Glomerular endothelial cell (primary cell): ENCODE data around the gene MED13. TPM values are rescaled to one million over a fixed set of nuclear protein-coding genes. Genes with fewer than 3 reads are reported as not detected.
A peak's percentile ranks its signal among the peaks of the same experiment; 100 is the strongest.
"Not testable (repeated sequence)": the region's sequence is repeated elsewhere in the genome, so short reads cannot be mapped to it uniquely, and the experiment has no call there.

Experiments
- DNase-seq: peaks from one replicate; pipeline ENCODE4 v3.0.0-alpha.2; 2011; ENCODE audit warnings: low read depth, low spot score; ENCODE audit errors: extremely low read depth
- total RNA-seq: library from RNA; depleted of rRNA; stranded (reverse); fragments of >200 nt; gene quantifications from 2 replicates; pipeline ENCODE4 v1.2.3, GENCODE V29; 2015

Gene MED13
- total RNA-seq, 1 donor from 2014 or later = 45.1 TPM

DNA sequence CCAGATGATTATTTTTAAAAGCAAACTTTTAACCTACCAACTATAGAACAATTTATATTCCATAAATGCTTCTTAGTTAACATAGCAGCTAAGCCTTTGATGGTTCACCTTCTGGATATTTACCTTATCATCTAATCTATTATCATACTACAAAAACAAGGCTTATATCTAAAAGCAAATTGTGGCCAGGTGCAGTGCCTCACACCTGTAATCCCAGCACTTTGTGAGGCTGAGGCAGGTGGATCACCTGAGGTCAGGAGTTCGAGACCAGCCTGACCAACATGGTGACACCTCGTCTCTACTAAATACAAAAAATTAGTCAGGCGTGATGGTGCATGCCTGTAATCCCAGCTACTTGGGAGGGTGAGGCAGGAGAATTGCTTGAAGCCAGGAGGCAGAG lies 61.9 kb downstream of the MED13 start:
- DNase-seq = not testable (repeated sequence)

DNA sequence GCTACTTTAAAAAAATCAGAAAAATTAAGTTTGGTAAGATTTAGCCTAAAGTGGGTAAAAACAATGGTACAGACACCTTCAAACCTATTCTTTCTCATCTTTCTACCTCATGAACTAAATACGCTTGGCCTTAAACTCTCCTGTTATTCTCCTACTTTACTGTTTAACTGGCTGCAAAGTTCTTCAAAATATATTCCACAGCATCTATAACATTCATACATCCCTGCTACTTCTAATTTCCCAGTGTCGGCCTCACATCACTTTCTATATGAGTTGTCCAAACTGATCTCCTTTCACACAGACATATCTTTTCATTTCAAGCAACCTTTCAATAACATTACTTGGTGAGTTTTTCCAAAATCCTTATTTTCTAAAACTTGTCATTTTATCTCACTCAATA lies 64.0 kb downstream of the MED13 start:
- no peak for DNase-seq

DNA sequence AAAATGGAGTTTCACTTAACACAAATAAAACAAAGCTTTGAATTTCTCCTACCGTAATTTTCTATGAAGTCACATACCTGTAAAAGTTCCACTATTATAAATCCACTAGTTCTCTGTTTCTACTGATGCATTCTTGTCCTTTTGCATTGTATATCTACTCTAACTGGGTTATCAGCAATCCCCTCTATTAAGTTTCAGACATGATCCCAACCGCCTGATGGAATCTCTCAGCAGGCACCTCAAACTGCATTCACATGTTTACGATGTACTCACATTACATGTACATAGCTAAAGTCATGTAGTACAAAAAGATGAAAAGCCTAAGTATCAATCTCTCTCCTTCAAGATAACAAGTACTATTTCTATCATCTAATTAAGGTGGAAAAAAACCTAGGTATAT lies 64.9 kb downstream of the MED13 start:
- DNase-seq = no peak

DNA sequence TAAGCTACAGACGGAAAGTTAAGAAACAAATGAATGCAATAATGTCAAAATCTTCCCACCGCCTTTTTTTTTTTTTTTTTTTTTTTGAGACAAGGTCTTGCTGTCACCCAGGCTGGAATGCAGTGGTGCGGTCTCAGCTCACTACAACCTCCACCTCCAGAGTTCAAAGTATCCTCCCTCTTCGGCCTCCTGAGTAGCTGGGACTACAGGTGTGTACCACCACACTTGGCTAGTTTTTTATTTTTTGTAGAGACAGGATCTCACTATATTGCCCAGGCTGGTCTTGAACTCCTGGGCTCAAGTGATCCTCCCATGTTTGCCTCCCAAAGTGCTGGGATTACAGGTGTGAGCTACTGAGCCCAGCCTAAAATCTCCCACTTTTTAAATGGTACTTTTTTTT lies 66.5 kb downstream of the MED13 start:
- not testable (repeated sequence) for DNase-seq

DNA sequence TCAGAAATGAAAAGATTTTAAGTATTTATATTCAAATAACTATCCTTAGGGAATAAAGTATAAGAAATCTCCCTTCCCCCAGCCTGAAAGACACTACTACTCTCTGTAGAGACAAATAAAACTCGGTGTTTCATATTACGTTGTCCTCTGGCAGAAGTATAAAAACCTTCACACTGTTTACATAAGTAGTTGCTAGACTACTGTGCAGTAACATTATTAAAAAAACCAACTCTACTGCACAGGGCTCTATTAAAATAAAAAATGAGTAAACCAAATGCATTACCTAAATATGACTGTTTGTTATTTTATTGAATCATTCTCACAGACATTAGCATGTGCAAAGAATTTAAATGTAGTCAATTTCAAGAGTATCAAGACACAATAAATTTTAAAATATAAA lies 67.4 kb downstream of the MED13 start:
- DNase-seq = no peak

DNA sequence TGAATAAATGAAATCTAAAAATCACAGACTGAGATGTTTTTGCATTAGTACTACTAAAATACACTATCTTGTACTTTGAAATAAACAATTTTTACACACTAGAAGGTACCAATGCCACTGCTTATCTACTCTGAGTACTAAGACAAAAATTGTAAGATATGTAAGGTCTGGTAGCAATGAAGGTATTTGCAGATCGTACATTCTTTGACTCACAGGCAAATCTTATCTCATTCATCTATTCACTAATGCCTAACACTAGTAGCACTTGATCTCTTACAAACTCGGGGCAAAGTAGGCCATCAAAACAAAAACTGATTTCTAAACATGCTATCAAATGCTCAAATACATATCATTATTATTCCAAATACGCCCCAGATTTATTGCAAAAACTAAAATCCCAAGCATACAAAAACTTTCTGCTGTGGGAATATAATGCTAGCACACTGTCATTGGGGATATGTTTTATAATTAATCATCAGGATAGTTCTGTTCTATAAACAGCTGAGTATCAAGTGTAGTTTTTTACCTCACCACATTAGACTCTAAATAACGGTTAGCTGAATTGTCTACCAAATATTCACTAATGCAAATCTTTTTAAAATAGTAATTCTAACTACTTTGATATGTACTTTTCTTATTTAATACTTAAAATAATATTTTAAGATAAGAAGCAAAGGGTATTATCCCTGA lies 68.0 kb downstream of the MED13 start:
- DNase-seq = no peak

DNA sequence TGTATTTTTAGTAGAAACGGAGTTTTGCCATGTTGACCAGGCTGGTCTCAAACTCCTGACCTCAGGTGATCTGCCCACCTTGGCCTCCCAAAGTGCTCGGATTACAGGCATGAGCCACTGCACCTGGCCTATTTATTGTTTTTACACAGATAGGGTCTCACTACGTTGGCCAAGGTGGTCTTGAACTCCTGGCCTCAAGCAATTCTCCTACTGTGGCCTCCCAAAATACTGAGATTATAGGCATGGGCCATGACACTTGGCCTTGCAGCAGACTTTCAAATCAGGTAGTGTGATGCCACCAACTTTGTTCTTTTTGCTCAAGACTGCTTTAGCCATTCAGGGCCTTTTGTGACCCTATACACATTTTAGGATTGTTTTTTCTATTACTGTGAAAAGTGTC lies 75.6 kb downstream of the MED13 start:
- no peak for DNase-seq

DNA sequence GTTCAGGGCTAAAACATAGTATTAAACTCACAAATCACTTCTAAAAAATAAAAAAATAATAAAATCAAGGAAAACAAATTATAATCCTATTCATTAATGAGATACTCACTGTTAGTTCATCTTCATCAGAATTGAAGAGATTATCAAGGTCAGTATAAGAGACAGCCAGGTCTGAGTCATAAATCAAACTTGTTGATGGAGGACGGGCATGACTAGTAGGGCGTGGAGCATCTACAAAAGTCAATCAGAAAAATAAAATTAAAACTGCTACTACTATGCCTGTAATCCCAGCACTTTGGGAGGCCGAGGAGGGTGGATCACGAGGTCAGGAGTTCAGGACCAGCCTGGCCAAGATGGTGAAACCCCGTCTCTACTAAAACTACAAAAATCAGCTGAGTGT lies 78.2 kb downstream of the MED13 start:
- DNase-seq = no peak

DNA sequence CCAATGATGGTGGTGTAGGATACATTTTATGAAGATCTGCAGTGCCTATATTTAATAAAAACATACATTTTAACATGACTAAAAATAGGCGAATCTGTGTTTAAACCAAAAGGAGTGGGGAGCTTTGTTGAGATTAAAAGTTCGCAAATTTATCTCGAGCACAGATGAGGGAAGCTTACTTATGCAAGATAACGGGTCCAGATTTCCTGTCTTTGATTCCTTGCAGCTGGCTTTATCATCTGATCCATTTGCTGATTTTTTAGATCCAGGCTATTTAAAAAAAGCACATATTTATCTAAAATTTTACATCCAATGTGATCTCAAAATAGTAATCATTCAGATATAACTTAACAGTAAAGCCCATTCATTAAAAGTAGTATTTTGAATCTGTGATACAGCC lies 80.3 kb downstream of the MED13 start:
- DNase-seq = no peak

DNA sequence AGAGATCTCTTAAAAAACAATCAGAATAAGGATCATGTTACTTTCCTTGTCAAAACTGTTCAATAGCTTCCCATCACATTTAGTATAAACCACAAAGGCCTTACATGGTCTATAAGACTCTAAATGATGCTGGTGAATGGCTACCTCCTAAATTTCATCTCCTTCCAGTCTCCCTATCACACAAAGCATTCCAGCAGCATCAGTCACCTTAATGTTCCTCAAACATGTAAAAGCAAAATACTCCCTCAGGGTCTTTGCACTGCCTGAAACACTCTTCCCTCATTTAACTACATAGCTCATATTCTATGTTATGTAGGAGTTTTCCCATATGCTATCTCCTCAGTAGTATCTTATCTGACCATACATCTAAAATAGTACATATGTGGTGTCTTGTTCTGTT lies 83.8 kb downstream of the MED13 start:
- DNase-seq = no peak

DNA sequence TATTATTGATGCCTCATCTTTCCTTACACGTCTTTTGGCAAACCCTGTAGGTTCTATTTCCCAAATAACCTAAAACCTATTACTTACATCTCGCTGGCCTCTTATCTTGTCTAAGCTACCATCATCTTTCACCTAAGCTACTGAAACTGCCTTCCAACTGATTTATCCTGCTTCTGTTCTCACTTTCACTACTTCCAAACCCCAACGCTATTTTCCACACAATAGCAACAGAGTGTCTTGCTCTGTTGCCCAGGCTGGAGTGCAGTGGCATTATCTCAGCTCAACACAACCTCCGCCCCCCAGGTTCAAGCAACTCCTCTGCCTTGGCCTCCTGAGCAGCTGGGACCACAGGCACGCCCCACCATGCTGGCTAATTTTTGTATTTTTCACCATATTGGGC lies 84.5 kb downstream of the MED13 start:
- DNase-seq = no peak

DNA sequence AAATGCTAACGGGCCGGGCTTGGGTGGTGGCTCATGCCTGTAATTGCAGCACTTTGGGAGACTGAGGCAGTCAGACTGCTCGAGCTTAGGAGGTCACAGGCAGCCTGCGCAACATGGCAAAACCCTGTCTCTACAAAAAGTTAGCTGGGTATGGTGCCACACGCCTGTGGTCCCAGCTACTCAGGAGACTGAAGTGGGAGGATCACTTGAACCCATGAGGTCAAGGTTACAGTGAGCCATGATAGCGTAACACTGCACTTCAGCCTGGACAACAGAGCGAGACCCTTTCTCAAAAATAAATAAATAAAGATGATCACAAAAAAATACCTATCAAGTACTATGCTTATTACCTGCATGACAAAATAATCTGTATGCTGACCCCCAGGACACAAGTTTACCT lies 91.0 kb downstream of the MED13 start:
- no peak for DNase-seq

DNA sequence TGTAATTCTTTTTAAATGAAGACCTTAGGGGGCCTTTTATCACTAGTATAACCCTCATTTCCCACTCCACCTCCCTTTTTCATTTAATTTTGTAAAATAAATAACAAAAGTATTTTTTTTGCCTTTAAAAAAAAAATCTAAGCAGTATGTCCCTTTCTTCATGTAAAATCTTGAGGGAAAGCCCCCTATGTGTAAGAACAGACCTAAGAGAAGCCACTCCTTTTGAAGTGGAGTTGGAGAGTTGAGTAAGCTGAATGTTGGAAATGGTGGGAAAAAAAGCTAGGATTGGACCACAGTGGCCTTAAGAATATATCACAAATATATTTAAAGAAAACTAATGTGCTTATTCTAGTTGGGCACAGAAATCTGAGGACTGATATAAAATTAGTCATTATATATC lies 92.8 kb downstream of the MED13 start:
- no peak for DNase-seq

DNA sequence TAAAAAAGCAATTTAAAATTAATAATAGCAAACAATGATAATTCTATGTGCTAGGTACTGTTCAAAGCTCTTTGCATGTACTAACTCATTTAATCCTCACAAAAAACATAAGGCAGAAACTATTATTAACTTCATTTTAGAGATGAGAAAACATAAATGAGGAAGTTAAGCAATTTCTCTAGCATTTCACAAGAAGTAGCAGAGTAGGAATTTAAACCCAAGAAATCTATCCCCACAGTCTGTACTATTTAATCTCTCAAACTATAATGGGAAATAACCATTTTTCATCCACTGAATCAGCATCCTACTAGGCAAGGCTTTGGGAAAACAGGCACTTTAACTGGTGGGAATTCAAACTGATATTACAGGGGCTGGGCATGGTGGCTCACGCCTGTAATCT lies 95.0 kb downstream of the MED13 start:
- DNase-seq = no peak

DNA sequence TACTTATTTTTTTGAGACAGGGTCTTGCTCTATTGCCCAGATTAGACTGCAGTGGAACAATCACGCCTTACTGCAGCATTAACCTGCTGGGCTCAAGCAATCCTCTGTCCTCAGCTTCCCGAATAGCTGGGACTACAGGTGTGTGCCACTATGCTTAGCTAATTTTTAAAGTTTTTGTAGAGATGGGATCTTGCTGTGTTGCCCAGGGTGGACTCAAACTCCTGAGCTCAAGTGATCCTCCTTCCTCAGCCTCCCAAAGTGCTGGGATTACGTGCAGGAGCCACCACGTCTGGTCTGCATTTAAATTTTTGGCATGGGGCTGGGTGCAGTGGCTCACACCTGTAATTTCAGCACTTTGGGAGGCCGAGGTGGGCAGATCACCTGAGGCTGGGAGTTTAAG lies 96.3 kb downstream of the MED13 start:
- DNase-seq = no peak

DNA sequence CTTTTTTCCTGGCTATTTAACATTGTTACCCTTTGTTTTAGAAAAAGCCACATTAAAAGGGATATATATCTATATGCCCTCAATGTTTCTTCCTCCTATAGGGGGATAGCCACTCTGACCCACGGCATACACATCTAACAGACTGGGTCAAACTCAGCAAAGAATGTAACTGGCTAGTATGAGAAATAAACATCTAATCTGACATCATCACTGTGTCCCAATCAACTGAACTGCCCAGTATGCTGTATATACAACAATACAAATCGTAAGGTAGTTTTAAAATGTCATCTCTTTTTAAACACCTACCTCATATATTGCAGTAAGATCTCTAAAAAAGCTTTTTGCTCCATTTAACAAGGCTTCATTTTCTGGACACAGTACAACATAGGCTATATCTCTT lies 97.3 kb downstream of the MED13 start:
- DNase-seq = no peak

DNA sequence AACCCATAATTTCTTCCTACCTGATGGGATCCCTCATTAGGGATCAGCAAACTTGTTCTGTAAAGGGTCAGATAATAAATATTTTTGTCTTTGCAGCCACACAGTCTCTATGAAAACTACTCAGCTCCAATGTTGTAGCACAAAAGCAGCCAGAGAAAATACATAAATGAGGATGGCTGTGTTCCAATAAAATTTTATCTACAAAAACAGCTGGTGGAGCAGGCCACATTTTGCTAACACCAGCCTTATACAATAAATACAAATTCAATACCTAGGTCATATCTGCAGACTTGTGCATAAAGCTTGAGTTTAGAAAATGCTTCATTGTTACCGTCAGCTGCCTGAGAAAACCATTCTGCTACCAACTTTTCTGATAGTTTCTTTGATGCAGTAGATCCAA lies 98.9 kb downstream of the MED13 start:
- no peak for DNase-seq

DNA sequence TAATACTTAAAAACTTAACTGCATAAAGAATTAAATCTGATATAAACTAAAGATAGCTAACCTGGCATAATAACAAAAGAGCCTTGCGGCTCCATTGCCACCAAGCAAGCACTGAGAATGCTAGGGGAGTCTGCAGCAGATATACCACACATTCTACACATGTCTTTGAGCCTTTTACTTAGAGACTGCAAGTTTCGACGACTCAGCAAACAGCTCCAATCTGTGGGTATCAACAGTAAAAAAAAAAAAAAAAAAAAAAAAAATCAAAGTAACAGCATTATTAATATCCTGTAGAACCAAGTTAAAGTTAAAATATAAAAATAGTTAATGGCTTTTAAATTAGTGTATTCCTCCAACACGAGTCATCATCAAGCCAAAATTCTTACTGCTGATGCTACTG lies 109.5 kb downstream of the MED13 start:
- no peak for DNase-seq

DNA sequence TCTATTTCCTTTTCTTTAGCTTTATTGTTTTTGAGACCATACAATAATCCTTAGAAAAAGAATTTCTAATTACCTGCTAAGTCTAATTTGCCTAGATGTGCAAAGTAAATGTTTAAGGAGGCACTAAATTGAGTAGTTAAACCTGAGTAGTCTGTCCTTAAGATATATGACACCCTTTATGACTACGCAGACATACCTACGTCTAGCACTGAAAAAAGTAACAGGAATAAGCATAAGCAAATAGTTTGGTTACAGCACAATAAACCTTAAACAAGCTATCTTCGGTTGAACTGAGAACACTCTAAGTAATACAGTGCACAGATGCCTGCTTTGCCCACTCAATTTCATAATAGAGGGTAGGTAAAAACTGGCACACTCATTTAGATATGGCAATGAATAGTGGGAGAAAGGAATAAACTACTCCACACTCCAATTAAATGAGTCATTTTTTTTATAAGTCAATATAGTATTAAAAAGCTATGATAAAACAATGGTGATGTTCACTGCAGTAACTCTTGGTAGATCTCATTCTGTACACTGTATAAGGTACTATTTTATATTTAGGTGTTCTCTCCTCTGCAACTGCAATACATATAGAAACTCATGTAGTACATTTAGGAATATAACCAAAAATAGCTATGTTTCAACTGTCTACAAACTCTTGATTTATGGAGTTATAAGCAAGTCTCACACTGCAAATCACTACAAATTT lies 117.6 kb downstream of the MED13 start:
- DNase-seq = no peak

DNA sequence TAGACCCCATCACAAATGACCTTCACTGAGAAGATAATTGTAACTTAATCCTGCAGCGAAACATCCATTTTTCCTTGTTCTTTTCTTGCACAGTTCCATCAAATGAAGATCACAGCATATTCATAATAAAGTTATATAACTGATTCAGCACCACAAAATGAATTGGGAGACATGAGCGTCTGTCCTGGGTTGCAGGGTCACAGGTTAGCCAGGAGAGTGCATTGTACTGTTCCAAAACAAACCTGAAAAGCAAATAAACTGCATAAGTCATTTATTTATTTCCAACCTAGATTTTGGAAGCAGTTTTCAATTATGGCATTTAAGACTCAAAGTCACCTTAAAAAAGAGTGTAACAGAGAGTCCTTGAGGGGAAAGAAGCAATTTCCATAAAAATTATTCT lies 118.7 kb downstream of the MED13 start:
- DNase-seq = no peak

DNA sequence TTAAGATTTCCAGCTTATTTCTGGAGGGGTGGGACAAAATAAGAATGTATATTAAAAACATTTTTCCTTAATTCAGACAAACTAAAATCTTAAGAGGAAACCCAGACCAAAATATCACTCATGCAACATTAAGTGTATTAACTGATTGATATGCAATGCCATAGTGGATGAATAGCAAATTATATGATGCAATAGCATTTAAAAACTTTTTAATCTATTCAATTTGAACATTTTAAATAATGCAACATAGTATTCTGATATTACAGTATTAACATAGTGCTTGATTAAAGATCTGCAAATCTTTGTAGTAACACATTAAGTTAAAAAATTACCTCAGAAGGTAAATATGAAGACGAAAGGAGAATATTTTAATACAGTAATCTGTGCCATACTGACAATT lies 122.0 kb downstream of the MED13 start:
- no peak for DNase-seq

DNA sequence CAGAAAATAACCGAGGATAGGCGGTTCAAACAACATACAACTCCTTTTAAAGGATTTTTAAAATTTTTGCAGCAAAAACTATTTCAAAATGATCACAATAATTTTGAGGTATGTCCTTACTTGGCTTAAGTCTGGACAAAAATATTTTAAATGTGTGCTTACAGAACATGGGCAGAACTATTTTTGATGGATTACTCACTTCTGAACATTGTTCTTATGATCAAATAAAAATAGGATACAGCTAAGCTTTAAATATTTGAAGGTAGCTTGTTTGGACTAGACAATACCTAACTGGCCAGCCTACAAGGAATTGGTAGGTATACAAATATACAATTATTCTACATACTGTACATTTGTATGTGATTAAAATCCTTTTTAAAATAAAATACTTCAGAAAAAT lies 123.0 kb downstream of the MED13 start:
- no peak for DNase-seq

DNA sequence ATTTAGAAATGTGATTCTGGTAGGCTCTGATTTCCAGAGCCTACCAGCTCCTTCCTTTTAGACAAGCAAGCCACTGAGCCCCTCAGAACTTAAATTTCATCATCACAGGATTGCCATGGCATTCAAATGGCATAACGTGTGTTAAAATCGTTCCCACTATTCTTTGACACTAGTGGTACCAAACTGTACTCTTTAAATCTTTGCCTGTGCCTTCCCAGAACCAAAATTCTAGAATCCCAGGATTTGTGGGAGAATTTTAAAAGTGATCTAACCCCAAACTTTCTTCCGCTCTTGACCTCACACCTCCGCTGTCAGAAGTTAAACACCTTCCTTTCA lies 137.0 kb downstream of the MED13 start:
- DNase-seq = peak; percentile 4
